HG02885 (cell line): ENCODE data around the gene RBM45.

ENCODE experiments used
- ATAC-seq: cut with Tn5 transposase; IDR thresholded peaks from one replicate; pipeline ENCODE4 v1.9.1; 2021; ENCODE audit warnings: mild to moderate bottlenecking; ENCODE audit not compliant: unreplicated experiment, poor library complexity

The RBM45 gene

DNA sequence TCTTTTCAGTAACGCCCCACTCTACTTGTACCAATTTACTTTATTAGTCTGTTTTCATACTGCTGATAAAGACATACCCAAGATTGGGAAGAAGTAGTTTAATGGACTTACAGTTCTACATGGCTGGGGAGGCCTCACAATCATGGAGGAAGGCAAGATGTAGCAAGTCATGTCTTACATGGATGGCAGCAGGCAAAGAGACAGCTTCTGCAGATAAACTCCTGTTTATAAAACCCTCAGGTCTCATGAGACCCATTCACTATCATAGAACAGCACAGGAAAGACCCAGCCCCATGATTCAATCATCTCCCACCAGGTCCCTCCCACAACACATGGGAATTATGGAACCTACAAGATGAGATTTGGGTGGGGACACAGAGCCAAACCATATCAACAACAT, 43.3 kb downstream of the RBM45 start:
- no peak for ATAC-seq

DNA sequence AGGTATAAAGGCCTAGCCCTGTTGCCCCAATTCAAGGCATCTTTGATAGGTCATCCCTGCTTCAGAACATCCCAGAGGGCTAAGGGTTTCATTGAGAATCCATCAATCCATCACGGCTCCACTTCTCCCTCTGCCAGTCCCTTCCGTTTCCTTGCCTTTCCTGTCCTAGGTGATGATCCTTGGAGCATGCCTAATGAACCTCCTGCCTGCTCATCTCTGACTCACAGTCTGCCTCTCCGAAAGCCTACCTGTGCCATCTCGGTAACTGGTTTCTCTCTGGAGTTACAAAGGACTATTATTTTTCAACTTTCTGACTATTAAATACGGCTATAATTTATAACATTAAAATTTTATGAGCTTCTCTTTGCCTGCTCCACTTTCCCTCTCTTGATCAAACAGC, 45.3 kb downstream of the RBM45 start:
- ATAC-seq: no peak

DNA sequence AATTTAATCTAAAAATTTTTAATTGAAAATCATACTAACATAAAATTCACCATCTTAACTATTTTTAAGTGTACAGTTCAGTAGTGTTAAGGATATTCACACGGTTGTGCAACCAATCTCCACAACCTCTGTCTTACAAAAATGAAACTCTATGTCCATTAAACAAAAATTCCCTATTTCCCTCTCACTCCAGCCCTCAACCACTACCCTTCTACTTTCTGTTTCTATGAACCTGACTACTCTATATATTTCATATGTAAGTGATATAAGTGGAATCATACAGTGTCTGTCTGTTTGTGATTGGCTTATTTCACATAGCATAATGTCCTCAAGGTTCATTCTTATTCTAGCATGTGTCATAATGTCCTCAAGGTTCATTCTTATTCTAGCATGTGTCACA, 47.7 kb downstream of the RBM45 start:
- no peak for ATAC-seq

DNA sequence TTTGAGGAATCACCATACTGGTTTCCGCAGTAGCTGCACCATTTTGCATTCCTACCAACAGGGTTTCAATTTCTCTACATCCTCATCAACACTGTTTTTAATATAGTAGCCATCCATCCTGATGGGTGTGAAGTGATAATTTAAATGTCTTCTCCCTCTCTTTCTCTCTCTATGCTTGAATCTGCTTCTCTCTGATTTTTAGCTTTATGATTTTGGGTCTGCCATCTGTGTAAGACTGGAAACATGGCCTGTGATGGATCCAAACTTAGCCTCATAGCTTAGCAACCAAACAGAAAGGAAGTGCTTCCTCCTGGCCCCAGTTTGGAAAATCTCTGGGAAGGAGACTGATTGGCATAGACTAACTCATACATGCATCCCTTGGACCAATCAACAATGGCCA, 48.4 kb downstream of the RBM45 start:
- ATAC-seq: no peak

DNA sequence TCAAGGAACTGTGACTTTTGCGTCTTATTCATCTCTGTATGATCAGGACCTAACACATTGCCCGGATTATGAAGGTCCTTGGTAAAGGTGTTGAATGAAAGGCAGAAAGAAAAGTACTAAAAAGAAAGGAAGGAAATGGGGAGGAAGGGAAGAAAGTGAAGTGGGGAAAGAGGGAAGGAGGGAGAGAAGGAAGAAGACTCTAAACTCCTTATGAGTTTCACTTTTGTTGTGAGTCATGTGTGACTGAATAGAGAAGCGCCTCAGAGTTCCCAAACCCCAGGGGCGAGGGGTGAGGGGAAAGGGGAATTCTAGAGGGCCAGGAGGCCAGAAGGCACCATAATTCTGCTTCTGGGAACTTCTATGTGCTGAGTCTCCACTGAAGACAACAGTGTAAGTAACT, 51.2 kb downstream of the RBM45 start:
- no peak for ATAC-seq

DNA sequence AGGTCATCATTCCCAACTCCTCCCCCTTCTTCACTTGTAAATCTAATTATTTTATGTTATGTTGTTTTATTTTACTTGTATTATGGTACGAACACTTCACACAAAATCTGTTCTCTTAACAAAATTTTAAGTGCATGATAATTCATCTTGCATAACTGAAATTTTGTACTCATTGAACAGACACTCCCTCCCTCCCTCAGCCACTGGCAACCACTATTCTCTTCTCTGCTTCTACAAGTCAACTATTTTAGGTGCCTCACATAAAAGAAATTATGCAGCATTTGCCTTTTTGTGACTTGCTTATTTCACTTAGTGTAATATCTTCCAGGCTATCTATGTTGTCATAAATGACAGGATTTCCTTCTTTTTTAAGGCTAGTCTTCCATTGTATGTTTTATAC, 51.7 kb downstream of the RBM45 start:
- ATAC-seq: no peak

DNA sequence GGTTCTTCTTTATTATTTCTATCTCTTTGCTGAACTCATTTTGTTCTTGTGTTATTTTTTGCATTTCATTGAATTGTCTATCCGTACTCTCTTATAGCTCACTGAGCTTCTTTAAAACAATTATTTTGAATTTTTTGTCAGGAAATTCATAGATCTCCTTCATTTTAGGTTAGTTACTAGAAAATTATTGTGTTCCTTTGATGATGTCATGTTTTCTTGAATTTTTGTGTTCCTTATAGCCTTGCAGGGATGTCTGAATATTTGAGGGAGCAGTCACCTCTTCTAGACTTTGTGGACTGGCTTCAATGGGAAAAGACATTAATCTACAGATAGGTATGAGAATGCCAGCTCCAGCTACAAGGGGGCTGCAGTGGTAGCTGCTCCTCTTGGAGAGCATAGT, 61.4 kb downstream of the RBM45 start:
- no peak for ATAC-seq

DNA sequence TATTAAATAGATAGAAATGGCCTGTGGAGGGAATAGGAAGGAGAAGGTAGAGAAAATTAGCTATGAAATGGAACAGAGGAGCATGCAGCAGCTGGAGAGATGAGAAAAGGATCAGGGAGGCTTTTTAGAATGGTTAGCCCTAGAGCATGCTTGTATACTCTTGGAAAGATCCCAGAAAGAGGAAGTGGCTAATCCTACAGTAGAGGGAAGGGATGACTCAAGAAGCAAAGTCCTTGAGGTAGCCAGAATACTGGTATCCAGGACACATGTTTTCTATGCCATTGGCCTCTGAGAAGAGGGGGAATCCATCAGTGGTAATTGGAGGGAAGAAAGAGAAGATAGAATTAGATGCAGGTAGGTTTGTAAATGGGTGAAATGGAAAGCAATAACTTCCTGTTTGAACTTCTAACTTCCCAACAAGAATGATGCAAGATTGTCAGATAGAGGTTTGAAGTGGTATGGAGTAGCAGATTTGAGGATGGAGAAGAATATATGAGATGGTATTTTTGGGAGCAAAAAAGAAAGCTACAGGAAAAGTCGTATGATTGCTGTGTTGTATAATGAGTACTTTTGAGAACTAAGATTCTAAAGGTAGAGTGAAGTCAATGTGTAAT, 64.9 kb downstream of the RBM45 start:
- ATAC-seq: no peak
